SK-N-SH treated with all-trans-retinoic acid at 6 μM for 48 hours (cell line): ENCODE data around the gene MAB21L4.

ENCODE experiments used
- ATAC-seq: fragments of 200-7000 bp; cut with Tn5 transposase; 3 replicates; pipeline ENCODE4 v1.9.1; 2020; ENCODE audit warnings: mild to moderate bottlenecking, moderate library complexity
- ARNTL ChIP-seq: fragments of 450-650 bp; formaldehyde crosslinking; IDR thresholded peaks from 2 replicates; pipeline ENCODE4 v1.5.0; 2020; ENCODE audit warnings: low read depth, mild to moderate bottlenecking, moderate library complexity, borderline replicate concordance
- BACH2 ChIP-seq: fragments of 250-450 bp; sonication (Bioruptor Pico); IDR thresholded peaks from 2 replicates; pipeline ENCODE4 v1.9.0; 2021; ENCODE audit warnings: mild to moderate bottlenecking, borderline replicate concordance
- CREB5 ChIP-seq: fragments of 250-450 bp; sonication (Bioruptor Pico); IDR thresholded peaks from 2 replicates; pipeline ENCODE4 v1.5.1; 2020; ENCODE audit warnings: low read depth, mild to moderate bottlenecking, moderate library complexity
- CSDC2 ChIP-seq: fragments of 250-450 bp; sonication (Bioruptor Pico); IDR thresholded peaks from 2 replicates; pipeline ENCODE4 v1.5.0; 2020; ENCODE audit warnings: mild to moderate bottlenecking, moderate library complexity
- CSRNP3 ChIP-seq: fragments of 250-450 bp; sonication (Bioruptor Pico); IDR thresholded peaks from 2 replicates; pipeline ENCODE4 v1.5.1; 2021; ENCODE audit warnings: mild to moderate bottlenecking, moderate library complexity
- ESRRG ChIP-seq: fragments of 250-450 bp; sonication (Bioruptor Pico); IDR thresholded peaks from 2 replicates; pipeline ENCODE4 v1.6.1; 2021; ENCODE audit warnings: mild to moderate bottlenecking
- GLIS3 ChIP-seq: fragments of 250-450 bp; sonication (Bioruptor Pico); IDR thresholded peaks from 2 replicates; pipeline ENCODE4 v1.5.0; 2020; ENCODE audit warnings: mild to moderate bottlenecking, moderate library complexity
- ISL1 ChIP-seq: fragments of 250-450 bp; sonication (Bioruptor Pico); IDR thresholded peaks from 2 replicates; pipeline ENCODE4 v2.1.2; 2022; ENCODE audit warnings: mild to moderate bottlenecking, moderate library complexity
- OSR1 ChIP-seq: fragments of 250-450 bp; sonication (Bioruptor Pico); IDR thresholded peaks from 2 replicates; pipeline ENCODE4 v1.8.0; 2022; ENCODE audit warnings: moderate library complexity, mild to moderate bottlenecking, inconsistent platforms
- PATZ1 ChIP-seq: fragments of 250-450 bp; sonication (Bioruptor Pico); IDR thresholded peaks from 2 replicates; pipeline ENCODE4 v1.8.0; 2020; ENCODE audit warnings: mild to moderate bottlenecking, moderate library complexity, borderline replicate concordance
- POU6F1 ChIP-seq: fragments of 250-450 bp; sonication (Bioruptor Pico); IDR thresholded peaks from 2 replicates; pipeline ENCODE4 v1.8.0; 2021; ENCODE audit warnings: low read depth, mild to moderate bottlenecking, moderate library complexity, borderline replicate concordance
- PPARA ChIP-seq: fragments of 250-450 bp; sonication (Bioruptor Pico); IDR thresholded peaks from 2 replicates; pipeline ENCODE4 v1.5.0; 2020; ENCODE audit warnings: mild to moderate bottlenecking, borderline replicate concordance
- RARB ChIP-seq: fragments of 250-450 bp; sonication (Bioruptor Pico); IDR thresholded peaks from 2 replicates; pipeline ENCODE4 v1.8.0; 2021; ENCODE audit warnings: mild to moderate bottlenecking, moderate library complexity
- SNAI2 ChIP-seq: fragments of 250-450 bp; sonication (Bioruptor Pico); IDR thresholded peaks from 2 replicates; pipeline ENCODE4 v1.5.0; 2020; ENCODE audit warnings: mild to moderate bottlenecking, moderate library complexity
- TCF4 ChIP-seq: fragments of 250-450 bp; sonication (Bioruptor Pico); IDR thresholded peaks from 2 replicates; pipeline ENCODE4 v1.8.0; 2021; ENCODE audit warnings: mild to moderate bottlenecking, moderate library complexity, borderline replicate concordance
- TOX ChIP-seq: fragments of 250-450 bp; sonication (Bioruptor Pico); IDR thresholded peaks from 2 replicates; pipeline ENCODE4 v1.8.0; 2021; ENCODE audit warnings: mild to moderate bottlenecking, moderate library complexity, borderline replicate concordance
- TSHZ2 ChIP-seq: fragments of 250-450 bp; sonication (Bioruptor Pico); IDR thresholded peaks from 2 replicates; pipeline ENCODE4 v1.5.0; 2020; ENCODE audit warnings: mild to moderate bottlenecking, moderate library complexity
- ZC3H10 ChIP-seq: fragments of 250-450 bp; sonication (Bioruptor Pico); IDR thresholded peaks from 2 replicates; pipeline ENCODE4 v1.5.1; 2021; ENCODE audit warnings: mild to moderate bottlenecking, moderate library complexity
- ZFP3 ChIP-seq: fragments of 250-450 bp; sonication (Bioruptor Pico); IDR thresholded peaks from 2 replicates; pipeline ENCODE4 v1.5.0; 2020; ENCODE audit warnings: mild to moderate bottlenecking, moderate library complexity
- ZFP30 ChIP-seq: fragments of 450-650 bp; formaldehyde crosslinking; IDR thresholded peaks from 2 replicates; pipeline ENCODE4 v1.5.0; 2022; ENCODE audit warnings: mild to moderate bottlenecking, moderate library complexity
- ZNF565 ChIP-seq: fragments of 450-650 bp; formaldehyde crosslinking; conservative IDR thresholded peaks from 2 replicates; pipeline ENCODE4 v1.5.0; 2020; ENCODE audit warnings: low read depth, mild to moderate bottlenecking, moderate library complexity
- ZNF70 ChIP-seq: fragments of 450-650 bp; formaldehyde crosslinking; IDR thresholded peaks from 2 replicates; pipeline ENCODE4 v1.5.0; 2020; ENCODE audit warnings: mild to moderate bottlenecking, moderate library complexity
- ZNF8 ChIP-seq: fragments of 450-650 bp; formaldehyde crosslinking; IDR thresholded peaks from 2 replicates; pipeline ENCODE4 v1.5.0; 2020; ENCODE audit warnings: mild to moderate bottlenecking, moderate library complexity

MAB21L4 gene

GRCh38 chr2:240904216-240905175 lies 8.5 kb upstream of the MAB21L4 start:
- no peak for TF ChIP-seq PATZ1 (CRISPR knock-in tag)
- no peak for TF ChIP-seq POU6F1
- no peak for TF ChIP-seq TOX (CRISPR knock-in tag)
- TF ChIP-seq TCF4 (CRISPR knock-in tag), result no peak
- no peak for TF ChIP-seq OSR1 (CRISPR knock-in tag)
- TF ChIP-seq ZC3H10 (CRISPR knock-in tag), result no peak
- no peak for TF ChIP-seq PPARA (CRISPR knock-in tag)
- TF ChIP-seq ZNF565 (CRISPR knock-in tag), result no peak
- no peak for TF ChIP-seq BACH2 (CRISPR knock-in tag)
- no peak for TF ChIP-seq ZFP30 (CRISPR knock-in tag)
- TF ChIP-seq RARB (CRISPR knock-in tag), result no peak
- TF ChIP-seq ZFP3 (CRISPR knock-in tag), result no peak
- no peak for TF ChIP-seq ZNF8 (CRISPR knock-in tag)
- TF ChIP-seq TSHZ2 (CRISPR knock-in tag), result no peak
- no peak for TF ChIP-seq GLIS3 (CRISPR knock-in tag)
- no peak for TF ChIP-seq SNAI2
- no peak for TF ChIP-seq ISL1 (CRISPR knock-in tag)
- TF ChIP-seq ARNTL (CRISPR knock-in tag), result no peak
- ATAC-seq, result no peak

GRCh38 chr2:240903191-240904060 lies 7.5 kb upstream of the MAB21L4 start:
- ATAC-seq, result no peak
- no peak for TF ChIP-seq SNAI2
- TF ChIP-seq OSR1 (CRISPR knock-in tag), result no peak
- no peak for TF ChIP-seq PATZ1 (CRISPR knock-in tag)
- TF ChIP-seq CSRNP3 (CRISPR knock-in tag), result no peak
- no peak for TF ChIP-seq BACH2 (CRISPR knock-in tag)
- no peak for TF ChIP-seq ESRRG (CRISPR knock-in tag)
- TF ChIP-seq ZNF8 (CRISPR knock-in tag), result no peak
- TF ChIP-seq ZC3H10 (CRISPR knock-in tag), result no peak
- no peak for TF ChIP-seq PPARA (CRISPR knock-in tag)
- no peak for TF ChIP-seq ZFP3 (CRISPR knock-in tag)
- TF ChIP-seq ZNF70 (CRISPR knock-in tag), result no peak
- TF ChIP-seq ZFP30 (CRISPR knock-in tag), result no peak
- TF ChIP-seq CREB5 (CRISPR knock-in tag), result no peak
- no peak for TF ChIP-seq TCF4 (CRISPR knock-in tag)
- no peak for TF ChIP-seq CSDC2 (CRISPR knock-in tag)
- no peak for TF ChIP-seq POU6F1
- no peak for TF ChIP-seq RARB (CRISPR knock-in tag)
